PC-3 (cell line): ENCODE data around the gene DHFR. TPM values are rescaled to one million over a fixed set of nuclear protein-coding genes. Genes with fewer than 3 reads are reported as not detected.

Experiments
- ATAC-seq: fragments of 200-7000 bp; cut with Tn5 transposase; 2 replicates; pipeline ENCODE4 v1.9.1; 2020; ENCODE audit warnings: mild to moderate bottlenecking, moderate library complexity
- BruUV-seq: library from RNA; stranded (reverse); fragments of 400-500 nt; replicated peaks from 2 replicates; lab custom pipeline; 2021; lab: Mats Ljungman, UMichigan
- CTCF ChIA-PET: fragments of 300-600 bp; sonication (Branson Sonifier 250); formaldehyde crosslinking; loops from one replicate; lab custom pipeline; 2022; ENCODE audit warnings: antibody characterized with exemption; lab: Charles Lee
- POLR2A ChIA-PET: fragments of 300-600 bp; sonication (Branson Sonifier 250); formaldehyde crosslinking; loops from one replicate; lab custom pipeline; 2022; ENCODE audit warnings: antibody characterized with exemption; ENCODE audit not compliant: unreplicated experiment; lab: Charles Lee
- DNase-seq: peaks from one replicate; pipeline ENCODE4 v3.0.0-alpha.2; 2015
- H2AFZ ChIP-seq: fragments of 300-600 bp; sonication (generic); 2 replicates; pipeline ENCODE4 v1.6.0; 2016; ENCODE audit warnings: antibody characterized with exemption, low read length
- H3F3A ChIP-seq: fragments of 300-600 bp; sonication (generic); one replicate; pipeline ENCODE4 v1.6.0; 2017; ENCODE audit warnings: antibody characterized with exemption, low read length, control low read depth, mild to moderate bottlenecking; ENCODE audit not compliant: unreplicated experiment
- H3K27ac ChIP-seq: fragments of 300-600 bp; sonication (generic); 2 replicates; pipeline ENCODE4 v1.5.1; 2016; ENCODE audit warnings: mild to moderate bottlenecking, low read length
- H3K27me3 ChIP-seq: fragments of 300-600 bp; sonication (generic); 2 replicates; pipeline ENCODE4 v1.6.1; 2016; ENCODE audit warnings: low read length, mixed read lengths
- H3K36me3 ChIP-seq: fragments of 300-600 bp; sonication (generic); 2 replicates; pipeline ENCODE4 v1.6.1; 2016; ENCODE audit warnings: low read depth, mixed run types, low read length, mixed read lengths
- H3K4me1 ChIP-seq: fragments of 300-600 bp; sonication (generic); 2 replicates; pipeline ENCODE4 v1.5.1; 2016; ENCODE audit warnings: low read length; ENCODE audit not compliant: insufficient read depth
- H3K4me2 ChIP-seq: fragments of 300-600 bp; sonication (generic); 2 replicates; pipeline ENCODE4 v1.6.0; 2016; ENCODE audit warnings: low read length
- H3K4me3 ChIP-seq: fragments of 300-600 bp; sonication (generic); 2 replicates; pipeline ENCODE4 v1.5.1; 2016; ENCODE audit warnings: mild to moderate bottlenecking, low read length, mixed read lengths
- H3K79me2 ChIP-seq: fragments of 300-600 bp; sonication (generic); 2 replicates; pipeline ENCODE4 v1.6.1; 2017; ENCODE audit warnings: low read length, mixed read lengths
- H3K9ac ChIP-seq: fragments of 300-600 bp; sonication (generic); 2 replicates; pipeline ENCODE4 v1.6.0; 2016; ENCODE audit warnings: mild to moderate bottlenecking, low read length
- H3K9me2 ChIP-seq: fragments of 300-600 bp; sonication (generic); replicated peaks from 2 replicates; pipeline ENCODE4 v1.6.1; 2016; ENCODE audit warnings: mixed run types, low read length, mixed read lengths
- H3K9me3 ChIP-seq: fragments of 300-600 bp; sonication (generic); 2 replicates; pipeline ENCODE4 v1.6.1; 2016; ENCODE audit warnings: low read length, mixed read lengths
- H4K20me1 ChIP-seq: fragments of 300-600 bp; sonication (generic); 2 replicates; pipeline ENCODE4 v1.6.1; 2016; ENCODE audit warnings: low read length, mixed read lengths
- EZH2 ChIP-seq: fragments of 300-600 bp; sonication (generic); IDR thresholded peaks from one replicate; pipeline ENCODE4 v1.6.1; 2017; ENCODE audit warnings: antibody characterized with exemption, mild to moderate bottlenecking, low read length; ENCODE audit not compliant: unreplicated experiment
- EZH2phosphoT487 ChIP-seq: fragments of 300-600 bp; sonication (generic); IDR thresholded peaks from 2 replicates; pipeline ENCODE4 v1.6.1; 2018; ENCODE audit warnings: mild to moderate bottlenecking, antibody characterized with exemption, low read length, borderline replicate concordance
- intact Hi-C: fragments of 100-400 bp; cut with micrococcal nuclease; formaldehyde crosslinking; loops from 2 replicates; pipeline ENCODE4 v1.9.0; 2023
- total RNA-seq: library from RNA; depleted of rRNA; stranded (reverse); fragments of >200 nt; gene quantifications from 2 replicates; pipeline ENCODE4 v1.2.3, GENCODE V29; 2014
- TF ChIP-seq, protein P1 (sequence below): fragments of 300-600 bp; sonication (generic); conservative IDR thresholded peaks from 2 replicates; pipeline ENCODE4 v1.5.1; 2017; ENCODE audit warnings: antibody characterized with exemption, low read depth, mild to moderate bottlenecking, low read length

Gene DHFR
- total RNA-seq, 1 experiment from 2014 or later, result 22.0 TPM

DNA sequence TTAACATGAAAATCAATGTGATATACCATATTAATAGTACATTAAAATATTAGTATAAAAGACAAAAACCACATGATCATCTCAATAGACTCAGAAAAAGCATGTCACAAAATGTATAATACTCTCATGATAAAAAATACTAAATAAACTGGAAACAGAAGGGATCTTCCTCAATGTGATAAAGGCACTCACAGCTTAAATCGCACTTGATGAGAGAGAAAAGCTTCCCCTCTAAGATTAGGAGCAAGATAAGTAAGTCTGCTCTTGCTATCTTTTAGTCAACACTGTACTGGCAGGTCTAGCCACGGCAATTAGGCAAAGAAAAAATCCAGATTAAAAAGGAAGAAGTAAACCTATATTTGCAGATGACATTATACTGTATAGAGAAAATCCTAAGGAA lies 22.1 kb downstream of the DHFR start:
- TF ChIP-seq EZH2 (no peak), EZH2phosphoT487 (no peak)
- TF ChIP-seq, protein P1, sequence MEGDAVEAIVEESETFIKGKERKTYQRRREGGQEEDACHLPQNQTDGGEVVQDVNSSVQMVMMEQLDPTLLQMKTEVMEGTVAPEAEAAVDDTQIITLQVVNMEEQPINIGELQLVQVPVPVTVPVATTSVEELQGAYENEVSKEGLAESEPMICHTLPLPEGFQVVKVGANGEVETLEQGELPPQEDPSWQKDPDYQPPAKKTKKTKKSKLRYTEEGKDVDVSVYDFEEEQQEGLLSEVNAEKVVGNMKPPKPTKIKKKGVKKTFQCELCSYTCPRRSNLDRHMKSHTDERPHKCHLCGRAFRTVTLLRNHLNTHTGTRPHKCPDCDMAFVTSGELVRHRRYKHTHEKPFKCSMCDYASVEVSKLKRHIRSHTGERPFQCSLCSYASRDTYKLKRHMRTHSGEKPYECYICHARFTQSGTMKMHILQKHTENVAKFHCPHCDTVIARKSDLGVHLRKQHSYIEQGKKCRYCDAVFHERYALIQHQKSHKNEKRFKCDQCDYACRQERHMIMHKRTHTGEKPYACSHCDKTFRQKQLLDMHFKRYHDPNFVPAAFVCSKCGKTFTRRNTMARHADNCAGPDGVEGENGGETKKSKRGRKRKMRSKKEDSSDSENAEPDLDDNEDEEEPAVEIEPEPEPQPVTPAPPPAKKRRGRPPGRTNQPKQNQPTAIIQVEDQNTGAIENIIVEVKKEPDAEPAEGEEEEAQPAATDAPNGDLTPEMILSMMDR, result no peak
- Histone ChIP-seq H3F3A (no peaks in the 10 kb centered on the region), H3K9ac (no peak overlapping the region), H3K9me3 (no peaks in the 10 kb centered on the region), H3K79me2 (no peaks in the 10 kb centered on the region), H3K27ac (no peak overlapping the region), H3K4me1 (no peaks in the 10 kb centered on the region), H4K20me1 (no peaks in the 10 kb centered on the region), H3K27me3 (no peaks in the 10 kb centered on the region), H3K36me3 (no peaks in the 10 kb centered on the region; the same call in 1 of the 2 replicates), H3K9me2 (no peaks in the 10 kb centered on the region), H3K4me2 (no peak overlapping the region), H3K4me3 (no peak overlapping the region), H2AFZ (no peak overlapping the region)
- CTCF ChIA-PET, result no interaction called here
- BruUV-seq, result no TSS peak
- no peak for DNase-seq
- POLR2A ChIA-PET, result no interaction called here
- intact Hi-C loops, result no loop called here
- ATAC-seq, result no peak

- no peaks in the 10 kb centered on the region for H3F3A ChIP-seq
- CTCF ChIA-PET, result no interaction called here
- no peak for ATAC-seq
Measured at GRCh38 chr5:80631278-80632259, 23.2 kb downstream of the DHFR start.

More at GRCh38 chr5:80631278-80632259, 23.2 kb downstream of the DHFR start:
- no peaks in the 10 kb centered on the region for H3K79me2 ChIP-seq
- DNase-seq, result no peak
- no peak overlapping the region for H3K27ac ChIP-seq
- no peaks in the 10 kb centered on the region for H3K4me1 ChIP-seq
- H3K9ac ChIP-seq, result no peak overlapping the region
- TF ChIP-seq, protein P1, result no peak
- TF ChIP-seq EZH2 (no peak), EZH2phosphoT487 (no peak)
- H3K4me2 ChIP-seq, result no peak overlapping the region
- no peaks in the 10 kb centered on the region; the same call in 1 of the 2 replicates for H3K36me3 ChIP-seq
- BruUV-seq, result no TSS peak
- no peaks in the 10 kb centered on the region for H3K9me2 ChIP-seq
- no peaks in the 10 kb centered on the region for H4K20me1 ChIP-seq
- POLR2A ChIA-PET, result no interaction called here
- H3K27me3 ChIP-seq, result no peaks in the 10 kb centered on the region
- H3K9me3 ChIP-seq, result no peaks in the 10 kb centered on the region
- H2AFZ ChIP-seq, result no peak overlapping the region
- no peak overlapping the region for H3K4me3 ChIP-seq
- intact Hi-C loops, result no loop called here
